Epithelial cell of esophagus (primary cell): ENCODE measurements around the gene POLR2C.
A peak's percentile ranks its signal among the peaks of the same experiment; 100 is the strongest.

ENCODE experiments used
- DNase-seq: peaks from one replicate; pipeline ENCODE4 v3.0.0; 2010; ENCODE audit warnings: low read depth
- H3K4me3 ChIP-seq: 2 replicates; pipeline ENCODE4 v1.5.1; 2011; ENCODE audit warnings: mild to moderate bottlenecking, low read length, control low read depth
- TF ChIP-seq, protein P1 (sequence below): IDR thresholded peaks from 2 replicates; pipeline ENCODE4 v1.5.1; 2011; ENCODE audit warnings: low read depth, mild to moderate bottlenecking, low read length, control low read depth, inconsistent platforms; ENCODE audit not compliant: insufficient read depth; ENCODE audit errors: missing control alignments

POLR2C gene

DNA sequence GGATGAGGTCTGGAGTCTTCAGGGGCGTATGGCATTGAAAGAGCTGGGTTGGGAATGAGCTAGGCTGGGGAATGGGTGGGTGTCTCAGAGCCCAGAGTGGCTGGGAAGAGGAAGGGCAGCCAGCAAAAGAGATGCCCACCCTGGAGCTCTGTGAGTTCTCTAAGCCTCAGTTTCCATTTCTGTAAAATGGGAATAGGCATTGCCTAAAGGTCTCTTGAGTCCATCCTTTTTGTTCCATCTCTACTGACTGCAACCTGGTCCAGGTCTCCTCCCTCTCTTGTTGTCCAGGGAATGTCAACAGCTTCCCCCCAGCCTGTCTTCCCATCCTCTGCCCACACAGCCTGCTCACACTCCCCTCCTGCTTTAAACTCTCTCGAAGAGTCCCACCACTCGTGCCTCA lies 54.3 kb downstream of the POLR2C start:
- TF ChIP-seq, protein P1, sequence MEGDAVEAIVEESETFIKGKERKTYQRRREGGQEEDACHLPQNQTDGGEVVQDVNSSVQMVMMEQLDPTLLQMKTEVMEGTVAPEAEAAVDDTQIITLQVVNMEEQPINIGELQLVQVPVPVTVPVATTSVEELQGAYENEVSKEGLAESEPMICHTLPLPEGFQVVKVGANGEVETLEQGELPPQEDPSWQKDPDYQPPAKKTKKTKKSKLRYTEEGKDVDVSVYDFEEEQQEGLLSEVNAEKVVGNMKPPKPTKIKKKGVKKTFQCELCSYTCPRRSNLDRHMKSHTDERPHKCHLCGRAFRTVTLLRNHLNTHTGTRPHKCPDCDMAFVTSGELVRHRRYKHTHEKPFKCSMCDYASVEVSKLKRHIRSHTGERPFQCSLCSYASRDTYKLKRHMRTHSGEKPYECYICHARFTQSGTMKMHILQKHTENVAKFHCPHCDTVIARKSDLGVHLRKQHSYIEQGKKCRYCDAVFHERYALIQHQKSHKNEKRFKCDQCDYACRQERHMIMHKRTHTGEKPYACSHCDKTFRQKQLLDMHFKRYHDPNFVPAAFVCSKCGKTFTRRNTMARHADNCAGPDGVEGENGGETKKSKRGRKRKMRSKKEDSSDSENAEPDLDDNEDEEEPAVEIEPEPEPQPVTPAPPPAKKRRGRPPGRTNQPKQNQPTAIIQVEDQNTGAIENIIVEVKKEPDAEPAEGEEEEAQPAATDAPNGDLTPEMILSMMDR: no peak

DNA sequence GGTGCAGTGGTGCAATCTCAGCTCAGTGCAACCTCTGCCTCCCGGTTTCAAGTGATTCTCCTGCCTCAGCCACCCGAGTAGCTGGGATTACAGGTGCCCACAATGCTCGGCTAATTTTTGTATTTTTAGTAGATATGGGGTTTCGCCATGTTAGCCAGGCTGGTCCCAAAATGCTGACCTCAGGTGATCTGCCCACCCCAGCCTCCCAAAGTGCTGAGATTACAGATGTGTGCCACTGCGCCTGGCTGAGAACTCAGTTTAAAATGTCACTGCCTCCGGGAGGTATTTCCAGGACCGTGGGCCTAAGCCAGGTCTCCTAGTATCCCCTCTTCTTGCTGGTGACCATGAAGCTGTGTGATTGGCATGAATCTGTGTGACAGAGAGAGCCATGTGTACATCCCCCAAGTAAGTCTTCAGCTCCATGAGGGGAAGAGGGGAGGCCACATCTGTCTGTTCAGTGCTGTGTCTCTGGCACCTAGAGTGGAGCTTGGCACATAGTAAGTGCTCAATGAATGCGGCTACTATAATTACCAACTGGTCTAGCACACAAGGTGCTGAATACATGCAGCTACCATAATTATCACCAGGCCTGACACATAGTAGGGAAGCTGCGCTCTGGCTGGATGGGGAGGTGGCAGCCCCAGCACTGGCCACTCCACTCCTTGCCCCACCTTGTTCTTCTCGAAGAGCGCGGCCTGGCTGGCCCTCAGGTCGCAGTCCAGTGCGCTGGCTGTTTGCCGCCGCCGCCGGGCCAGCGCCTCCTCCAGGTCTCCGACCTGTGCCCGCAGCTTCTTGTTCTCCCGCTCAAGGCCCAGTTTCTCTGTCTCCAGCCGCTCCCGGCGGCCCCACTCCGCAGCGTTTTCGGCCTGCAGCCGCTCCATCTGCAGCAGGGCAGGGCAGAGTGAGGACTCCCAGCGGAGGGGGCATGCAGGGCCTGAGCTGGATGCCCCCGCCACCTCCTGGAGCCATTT lies 55.2 kb downstream of the POLR2C start:
- TF ChIP-seq, protein P1: no peak
- DNase-seq: no peak
- H3K4me3 ChIP-seq: no peak overlapping the region

More for the DNA sequence above, 54.3 kb downstream of the POLR2C start:
- no peak for DNase-seq
- H3K4me3 ChIP-seq: no peak overlapping the region

DNA sequence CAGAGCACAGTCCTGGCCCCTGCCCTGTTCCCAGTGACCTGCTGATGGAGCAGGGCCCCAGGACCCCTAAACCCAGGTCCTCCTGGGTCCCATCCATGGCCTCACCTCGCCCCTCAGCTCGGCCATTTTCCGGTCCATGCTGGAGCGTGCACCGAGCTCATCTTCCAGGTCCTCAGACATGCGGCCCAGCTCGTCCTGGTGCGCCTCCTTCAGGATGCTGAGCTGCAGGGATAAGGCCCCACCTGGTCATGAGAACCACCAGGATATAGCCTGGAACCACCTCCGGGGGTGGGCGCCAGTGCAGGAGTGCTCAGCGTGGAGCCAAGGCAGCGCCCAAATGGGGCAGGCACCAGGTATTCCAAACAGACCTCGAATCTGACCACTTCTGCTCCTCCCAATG lies 56.0 kb downstream of the POLR2C start:
- TF ChIP-seq, protein P1: no peak
- no peak for DNase-seq

DNA sequence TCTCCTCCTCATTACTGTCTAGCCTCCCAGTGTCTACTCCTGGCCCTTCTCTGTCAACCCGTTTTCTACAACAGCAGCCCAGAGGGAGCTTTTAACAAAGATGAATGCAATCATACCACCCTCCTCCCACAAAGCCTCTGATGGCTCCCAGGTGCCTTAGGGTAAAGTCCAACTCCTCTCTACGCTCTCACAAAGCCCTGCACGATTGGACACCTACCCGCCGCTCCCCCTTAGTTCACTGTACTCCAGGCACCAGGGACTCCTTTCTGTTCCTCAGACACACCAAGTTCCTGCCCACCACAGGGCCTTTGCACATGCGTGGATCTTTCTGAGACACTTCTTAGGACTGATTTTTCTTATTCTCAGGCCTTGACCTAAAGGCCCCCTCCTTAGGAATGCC lies 56.4 kb downstream of the POLR2C start:
- no peak overlapping the region for H3K4me3 ChIP-seq
- no peak for DNase-seq
- TF ChIP-seq, protein P1: no peak

More for the DNA sequence above, 56.0 kb downstream of the POLR2C start:
- no peak overlapping the region for H3K4me3 ChIP-seq

DNA sequence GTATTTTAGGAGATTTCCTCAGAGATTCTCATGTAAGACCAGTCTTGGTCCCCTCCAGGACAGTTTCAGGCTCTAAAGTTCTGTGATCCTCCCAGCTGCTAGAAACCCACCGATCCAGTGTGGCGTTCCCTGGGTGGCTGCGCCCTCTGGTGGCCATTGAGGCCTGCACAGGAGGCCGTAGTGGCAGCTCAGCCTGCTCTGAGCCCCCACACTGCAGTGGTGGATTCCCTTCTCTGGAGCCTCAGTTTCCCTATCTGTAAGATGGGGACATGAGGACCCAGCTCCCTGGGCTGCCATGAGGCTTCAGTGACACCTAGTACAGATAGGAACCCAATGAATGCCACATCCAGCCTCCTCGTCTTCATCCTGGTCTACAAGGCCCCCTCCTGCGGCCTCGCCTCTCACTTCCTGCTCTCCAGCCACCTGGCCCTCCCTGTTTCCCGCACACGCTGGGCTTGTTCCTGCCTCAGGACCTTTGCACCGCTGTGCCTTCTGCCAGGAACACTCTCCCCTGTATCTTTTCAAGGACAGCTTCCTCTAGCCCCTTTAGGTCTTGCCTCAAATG lies 57.4 kb downstream of the POLR2C start:
- peak; percentile 65 for DNase-seq
- TF ChIP-seq, protein P1: peak; percentile 98
- H3K4me3 ChIP-seq: no peak overlapping the region
